CD14-positive monocyte (primary cell): ENCODE measurements around the gene RABGAP1. TPM values are rescaled to one million over a fixed set of nuclear protein-coding genes. Genes with fewer than 3 reads are reported as not detected.

Experiments
- DNase-seq, 3 donors: peaks; one replicate each; pipeline ENCODE4 v3.0.0-alpha.2; 2011 to 2022
- H2AFZ ChIP-seq: 2 replicates; pipeline ENCODE4 v1.6.0; 2012; ENCODE audit warnings: mild to moderate bottlenecking, low read depth, low read length, inconsistent platforms; ENCODE audit not compliant: insufficient read depth, poor library complexity, severe bottlenecking
- H3K27ac ChIP-seq, 2 donors: 1 replicate in 1 of 2; 2 replicates in 1 of 2; pipeline ENCODE4 v1.5.1; 2012 to 2013; ENCODE audit warnings: low read length in 2 of 2, control low read depth in 1 of 2, inconsistent platforms in 1 of 2, low read depth in 1 of 2, mild to moderate bottlenecking in 1 of 2
- H3K27me3 ChIP-seq, 2 donors: one replicate each; pipeline versions ENCODE4 v1.6.0 to v1.6.1; 2011 to 2013; ENCODE audit warnings: low read length in 2 of 2; ENCODE audit not compliant: control insufficient read depth in 2 of 2, insufficient read depth in 2 of 2
- H3K36me3 ChIP-seq, 2 donors: replicated peaks in 1 of 2; 1 replicate in 1 of 2; 2 replicates in 1 of 2; pipeline versions ENCODE4 v1.5.1 to v1.6.1; 2012 to 2013; ENCODE audit warnings: low read length in 2 of 2, control low read depth in 1 of 2, inconsistent platforms in 1 of 2, mild to moderate bottlenecking in 1 of 2; ENCODE audit not compliant: insufficient read depth in 2 of 2, control insufficient read depth in 1 of 2
- H3K4me1 ChIP-seq, 2 donors: 1 replicate in 1 of 2; 2 replicates in 1 of 2; pipeline versions ENCODE4 v1.5.1 to v1.6.1; 2012 to 2013; ENCODE audit warnings: low read length in 2 of 2, control low read depth in 1 of 2, inconsistent platforms in 1 of 2, mild to moderate bottlenecking in 1 of 2, moderate library complexity in 1 of 2; ENCODE audit not compliant: insufficient read depth in 2 of 2, control insufficient read depth in 1 of 2
- H3K4me2 ChIP-seq: replicated peaks from 2 replicates; pipeline ENCODE3; 2012; ENCODE audit warnings: low read length, moderate library complexity, mild to moderate bottlenecking; ENCODE audit not compliant: poor library complexity, severe bottlenecking; ENCODE audit errors: extremely low read depth
- H3K4me3 ChIP-seq, 3 experiments: fragments of 200-600 bp in 1 of 3; sonication (generic) in 1 of 3; replicated peaks in 1 of 3; 1 replicate in 2 of 3; 2 replicates in 1 of 3; pipeline ENCODE4 v1.5.1; 2011 to 2013; ENCODE audit warnings: low read length in 3 of 3, mild to moderate bottlenecking in 3 of 3, control low read depth in 2 of 3, low read depth in 2 of 3, inconsistent platforms in 1 of 3, moderate library complexity in 1 of 3
- H3K79me2 ChIP-seq: 2 replicates; pipeline ENCODE4 v1.6.0; 2012; ENCODE audit warnings: mild to moderate bottlenecking, control low read depth, inconsistent platforms, low read length, moderate library complexity; ENCODE audit not compliant: insufficient read depth
- H3K9ac ChIP-seq: 2 replicates; pipeline ENCODE4 v1.6.0; 2017; ENCODE audit warnings: low read length, mild to moderate bottlenecking; ENCODE audit not compliant: insufficient read depth, poor library complexity, severe bottlenecking
- H3K9me3 ChIP-seq, 2 donors: replicated peaks in 1 of 2; 1 replicate in 1 of 2; 2 replicates in 1 of 2; pipeline versions ENCODE4 v1.5.1 to v1.6.1; 2012 to 2013; ENCODE audit warnings: low read length in 2 of 2, control low read depth in 1 of 2; ENCODE audit not compliant: control insufficient read depth in 1 of 2, insufficient read depth in 1 of 2
- H4K20me1 ChIP-seq: 2 replicates; pipeline ENCODE4 v1.6.0; 2012; ENCODE audit warnings: mild to moderate bottlenecking, low read length, control low read depth, moderate library complexity; ENCODE audit not compliant: insufficient read depth
- H3K27ac Mint-ChIP-seq, 7 donors: one replicate each; pipeline ENCODE4 v1.8.0; 2020; ENCODE audit warnings: mild to moderate bottlenecking in 7 of 7, mixed read lengths in 7 of 7, moderate library complexity in 6 of 7, inconsistent platforms in 2 of 7
- H3K27me3 Mint-ChIP-seq, 3 donors: one replicate each; pipeline ENCODE4 v1.8.0; 2021 to 2022; ENCODE audit warnings: low read depth in 3 of 3, mild to moderate bottlenecking in 3 of 3, mixed read lengths in 3 of 3, moderate library complexity in 3 of 3, inconsistent platforms in 1 of 3
- H3K36me3 Mint-ChIP-seq, 2 donors: one replicate each; pipeline ENCODE4 v1.8.0; 2020; ENCODE audit warnings: mixed read lengths in 2 of 2, inconsistent platforms in 1 of 2, mild to moderate bottlenecking in 1 of 2
- H3K4me1 Mint-ChIP-seq: one replicate; pipeline ENCODE4 v1.8.0; 2020; ENCODE audit warnings: mild to moderate bottlenecking, mixed read lengths
- H3K4me3 Mint-ChIP-seq, 2 donors: one replicate each; pipeline ENCODE4 v1.8.0; 2020; ENCODE audit warnings: mild to moderate bottlenecking in 2 of 2, mixed read lengths in 2 of 2, moderate library complexity in 1 of 2
- H3K9me3 Mint-ChIP-seq, 7 donors: one replicate each; pipeline ENCODE4 v1.8.0; 2020 to 2022; ENCODE audit warnings: mixed read lengths in 7 of 7, mild to moderate bottlenecking in 6 of 7, moderate library complexity in 6 of 7, inconsistent platforms in 2 of 7
- whole genome bisulfite sequencing: methylation state at CpG from one replicate; pipeline ENCODE4 v1.1.5; 2013; ENCODE audit warnings: missing lambda C conversion rate; ENCODE audit not compliant: insufficient coverage; 5-methylcytosine and 5-hydroxymethylcytosine counted together
- intact Hi-C, 2 donors: fragments of 100-400 bp; cut with micrococcal nuclease; formaldehyde crosslinking; loops; one replicate each; pipeline versions ENCODE4 v1.15.0 to v1.15.1; 2023
- polyA plus RNA-seq, 3 donors: library from polyadenylated mRNA; depleted of rRNA in 1 of 3; unstranded in 2 of 3; stranded (reverse) in 1 of 3; fragments of 300-500 nt in 2 of 3; fragments of >200 nt in 1 of 3; fragmentation: Illumina TruSeq in 2 of 3; gene quantifications; 1 replicate in 2 of 3; 2 replicates in 1 of 3; pipeline ENCODE4 v1.2.3, GENCODE V29; 2012 to 2021
- TF ChIP-seq, protein P1 (sequence below): fragments of 200-600 bp; IDR thresholded peaks from one replicate; pipeline ENCODE4 v1.8.0; 2022; ENCODE audit warnings: antibody characterized with exemption, mild to moderate bottlenecking

RABGAP1 gene
- polyA plus RNA-seq, 3 donors, result 14.7 to 24.1 (median 19.3) TPM

DNA sequence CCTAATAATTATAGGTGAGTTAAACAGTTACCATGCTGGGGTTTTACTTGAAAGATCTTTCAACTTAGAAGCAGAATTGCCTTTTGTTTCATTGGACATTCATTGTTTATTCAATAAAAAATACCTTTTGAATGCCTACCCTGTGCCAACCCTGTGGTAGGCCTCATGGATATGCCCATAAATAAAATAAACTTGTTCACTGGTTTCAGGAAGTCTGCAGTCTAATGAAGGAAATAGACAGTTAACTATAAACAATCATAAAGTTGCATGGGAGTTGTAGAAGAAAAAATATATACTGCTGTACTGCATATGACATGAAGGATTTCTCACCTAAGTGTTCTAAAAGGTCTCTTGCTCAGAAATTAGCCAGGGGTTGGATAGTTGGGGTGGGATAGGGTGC is 87.3 kb downstream of the RABGAP1 start:
- H3K36me3 Mint-ChIP-seq, result peaks cover 41 to 72% of the 10 kb centered on the region in 2 donors
- H3K36me3 ChIP-seq, result peaks cover 28 to 80% of the 10 kb centered on the region in 2 donors

DNA sequence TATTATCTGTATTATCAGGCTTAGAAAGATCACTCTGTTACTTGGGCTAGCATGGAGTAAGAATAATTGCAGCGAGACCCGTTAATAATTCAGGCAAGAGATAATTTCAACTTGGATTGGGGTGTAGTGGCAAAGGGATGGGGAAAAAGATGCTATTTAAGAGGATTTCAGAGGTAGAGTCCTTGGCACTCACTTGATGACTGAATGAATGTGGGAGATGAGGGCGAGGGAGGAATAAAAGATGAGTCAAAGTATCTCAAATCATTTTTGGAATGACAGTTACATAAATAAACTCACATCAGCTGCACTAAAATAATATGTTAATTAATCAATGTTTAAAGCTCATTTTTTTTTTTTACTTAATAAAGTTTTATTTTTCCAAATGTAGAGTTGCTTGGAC is 88.2 kb downstream of the RABGAP1 start:
- Histone ChIP-seq H3K9me3 (no peaks in the 10 kb centered on the region), H3K36me3 (peaks cover 22 to 73% of the 10 kb centered on the region in 2 donors), H3K27me3 (peaks cover 0 to 3% of the 10 kb centered on the region in 2 donors), H3K9ac (no peak overlapping the region), H3K4me2 (no peak overlapping the region), H3K4me1 (peaks cover 0 to 8% of the 10 kb centered on the region in 2 donors), H2AFZ (no peak overlapping the region), H3K4me3 (no peak overlapping the region), H3K79me2 (no peaks in the 10 kb centered on the region), H3K27ac (no peak overlapping the region), H4K20me1 (peaks cover 4% of the 10 kb centered on the region)
- 93% methylated on average over 2 of the region's 3 CpGs for WGBS
- peaks cover 43 to 74% of the 10 kb centered on the region in 2 donors for H3K36me3 Mint-ChIP-seq
- no peak overlapping the region for H3K27ac Mint-ChIP-seq
- peaks cover 22% of the 10 kb centered on the region for H3K4me1 Mint-ChIP-seq
- no peak for DNase-seq
- peaks cover 2 to 6% (median 4%) of the 10 kb centered on the region in 3 donors for H3K27me3 Mint-ChIP-seq
- peaks cover 0 to under 1% (median 0%) of the 10 kb centered on the region in 7 donors for H3K9me3 Mint-ChIP-seq
- H3K4me3 Mint-ChIP-seq, result no peak overlapping the region
- TF ChIP-seq, protein P1, sequence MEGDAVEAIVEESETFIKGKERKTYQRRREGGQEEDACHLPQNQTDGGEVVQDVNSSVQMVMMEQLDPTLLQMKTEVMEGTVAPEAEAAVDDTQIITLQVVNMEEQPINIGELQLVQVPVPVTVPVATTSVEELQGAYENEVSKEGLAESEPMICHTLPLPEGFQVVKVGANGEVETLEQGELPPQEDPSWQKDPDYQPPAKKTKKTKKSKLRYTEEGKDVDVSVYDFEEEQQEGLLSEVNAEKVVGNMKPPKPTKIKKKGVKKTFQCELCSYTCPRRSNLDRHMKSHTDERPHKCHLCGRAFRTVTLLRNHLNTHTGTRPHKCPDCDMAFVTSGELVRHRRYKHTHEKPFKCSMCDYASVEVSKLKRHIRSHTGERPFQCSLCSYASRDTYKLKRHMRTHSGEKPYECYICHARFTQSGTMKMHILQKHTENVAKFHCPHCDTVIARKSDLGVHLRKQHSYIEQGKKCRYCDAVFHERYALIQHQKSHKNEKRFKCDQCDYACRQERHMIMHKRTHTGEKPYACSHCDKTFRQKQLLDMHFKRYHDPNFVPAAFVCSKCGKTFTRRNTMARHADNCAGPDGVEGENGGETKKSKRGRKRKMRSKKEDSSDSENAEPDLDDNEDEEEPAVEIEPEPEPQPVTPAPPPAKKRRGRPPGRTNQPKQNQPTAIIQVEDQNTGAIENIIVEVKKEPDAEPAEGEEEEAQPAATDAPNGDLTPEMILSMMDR, result no peak
- intact Hi-C loops, result no loop called here

More for the DNA sequence above, 87.3 kb downstream of the RABGAP1 start:
- no peaks in the 10 kb centered on the region for H3K27me3 ChIP-seq
- H3K4me1 ChIP-seq, result peaks cover 0 to 4% of the 10 kb centered on the region in 2 donors
- intact Hi-C loops, result no loop called here
- H3K4me3 Mint-ChIP-seq, result no peak overlapping the region
- no peak overlapping the region for H3K4me2 ChIP-seq
- peaks cover 14% of the 10 kb centered on the region for H3K4me1 Mint-ChIP-seq
- no peaks in the 10 kb centered on the region for H3K9me3 Mint-ChIP-seq
- H3K79me2 ChIP-seq, result no peaks in the 10 kb centered on the region
- H3K27ac ChIP-seq, result no peak overlapping the region
- TF ChIP-seq, protein P1, result no peak
- no peak overlapping the region for H3K9ac ChIP-seq
- peak overlapping the region in 1 of 7 donors; percentile 1 for H3K27ac Mint-ChIP-seq
- no peak overlapping the region for H2AFZ ChIP-seq
- no peaks in the 10 kb centered on the region for H3K27me3 Mint-ChIP-seq
- no peak overlapping the region for H3K4me3 ChIP-seq
- no peaks in the 10 kb centered on the region for H3K9me3 ChIP-seq
- DNase-seq, result no peak
- H4K20me1 ChIP-seq, result no peaks in the 10 kb centered on the region
